Measurements from ENCODE around the gene LRRC47.
"Not testable (repeated sequence)": the region's sequence is repeated elsewhere in the genome, so short reads cannot be mapped to it uniquely, and the experiment has no call there.

The LRRC47 gene

DNA sequence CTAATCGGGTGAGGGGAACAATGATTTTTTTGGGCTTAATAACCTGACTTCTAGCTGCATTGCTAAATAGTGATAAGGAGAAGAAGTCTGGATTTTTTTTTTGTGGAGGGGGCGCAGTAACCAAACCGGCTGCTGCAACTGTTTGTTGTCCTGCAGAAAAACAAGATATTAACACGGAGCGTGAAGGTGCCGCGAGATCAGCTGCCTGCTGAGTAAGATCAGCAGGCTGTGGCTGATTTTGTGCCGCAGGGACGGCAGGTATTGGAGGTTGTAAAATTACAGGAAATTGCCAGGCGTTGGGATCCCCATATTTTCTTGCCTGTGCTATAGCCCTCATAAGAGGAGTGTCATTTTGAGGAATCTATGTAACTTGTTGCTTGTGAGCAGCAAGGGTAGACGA lies 8.7 kb upstream of the LRRC47 start:
- Histone ChIP-seq H3K4me2 (ENCODE audit: low read length) (peak overlapping the region; percentile 85), H3K36me3 (replicated peaks; ENCODE audit: low read depth, low read length) (no peaks in the 10 kb centered on the region), H4K20me1 (ENCODE audit: insufficient read depth, low read length) (no peaks in the 10 kb centered on the region), H3K27me3 (ENCODE audit: low read depth, low read length) (peaks cover 12% of the 10 kb centered on the region), H3K9me3 (ENCODE audit: insufficient read depth, low read length) (0 out of 2 replicates have a peak, but pooled peaks cover 3% of the 10 kb centered on the region), H3K27ac (ENCODE audit: low read length) (no peak overlapping the region; the same call in 1 of the 2 replicates), H2AFZ (ENCODE audit: low read depth, low read length) (peak overlapping the region; percentile 0; the same call in 1 of the 2 replicates), H3K4me3 (ENCODE audit: low read length) (peak overlapping the region; percentile 70), H3K79me2 (ENCODE audit: low read length) (no peaks in the 10 kb centered on the region), H3K4me1 (ENCODE audit: low read length) (peaks cover 35% of the 10 kb centered on the region), H3K9ac (ENCODE audit: low read length) (no peak overlapping the region)
- TF ChIP-seq CTCF (IDR thresholded peaks at IDR 0.05; ENCODE audit: low read depth, low read length) (no peak), EZH2phosphoT487 (IDR thresholded peaks at IDR 0.05; ENCODE audit: low read depth) (no peak)

DNA sequence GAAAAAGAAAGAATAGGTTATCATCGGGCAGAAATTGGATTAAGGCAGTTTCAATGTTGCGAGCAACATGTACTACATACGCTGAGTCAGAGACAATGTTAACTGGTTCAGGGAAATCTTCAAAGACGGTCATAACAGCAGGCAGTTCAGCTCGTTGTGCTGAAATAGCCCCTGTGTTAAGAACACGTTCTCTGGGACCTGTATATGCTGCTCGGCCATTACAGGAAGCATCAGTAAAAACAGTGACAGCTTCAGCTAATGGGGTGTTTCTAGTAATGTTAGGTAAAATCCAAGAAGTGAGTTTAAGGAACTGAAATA lies 8.3 kb upstream of the LRRC47 start:
- H4K20me1 ChIP-seq (ENCODE audit: insufficient read depth, low read length); H3K36me3 ChIP-seq (replicated peaks; ENCODE audit: low read depth, low read length); H3K9me3 ChIP-seq (ENCODE audit: insufficient read depth, low read length); H3K79me2 ChIP-seq (ENCODE audit: low read length): not testable (repeated sequence)
- Histone ChIP-seq H3K4me3 (ENCODE audit: low read length) (peak overlapping the region; percentile 70), H3K27ac (ENCODE audit: low read length) (peak overlapping the region; percentile 35), H3K9ac (ENCODE audit: low read length) (peak overlapping the region; percentile 23; the same call in 1 of the 2 replicates), H3K4me1 (ENCODE audit: low read length) (peaks cover 35% of the 10 kb centered on the region), H3K27me3 (ENCODE audit: low read depth, low read length) (peaks cover 12% of the 10 kb centered on the region), H3K4me2 (ENCODE audit: low read length) (peak overlapping the region; percentile 85), H2AFZ (ENCODE audit: low read depth, low read length) (peak overlapping the region; percentile 52; the same call in 1 of the 2 replicates)

DNA sequence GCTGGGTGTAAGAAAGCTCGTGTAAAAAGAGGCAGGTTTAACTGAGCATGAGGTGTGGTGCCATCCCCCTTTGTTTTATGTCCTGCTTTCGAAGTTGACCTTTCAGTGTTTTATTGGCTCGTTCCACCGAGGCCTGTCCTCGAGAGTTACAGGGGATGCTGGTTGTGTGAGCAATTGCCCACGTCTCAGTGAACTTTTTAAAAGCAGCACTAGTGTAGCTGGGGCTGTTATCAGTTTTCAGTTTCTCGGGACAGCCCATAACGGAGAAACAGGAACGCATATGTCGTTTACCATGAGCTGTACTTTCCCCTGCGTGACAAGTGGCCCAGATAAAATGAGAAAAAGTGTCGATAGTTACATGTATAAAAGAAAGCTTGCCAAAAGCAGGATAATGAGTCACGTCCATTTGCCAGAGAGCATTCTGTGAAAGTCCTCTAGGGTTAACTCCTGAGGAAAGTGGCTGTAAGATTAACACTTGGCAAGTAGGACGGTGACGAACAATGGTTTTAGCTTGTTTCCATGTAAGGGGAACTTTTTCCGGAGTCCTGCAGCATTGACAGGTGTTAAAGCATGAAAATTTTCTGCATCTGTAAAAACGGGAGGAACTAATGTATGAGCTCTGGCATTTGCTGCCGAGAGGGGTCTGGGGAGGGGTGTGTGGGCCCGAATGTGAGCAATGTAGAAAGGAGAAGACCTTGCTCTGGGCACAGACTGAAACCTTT lies 7.8 kb upstream of the LRRC47 start:
- Histone ChIP-seq H3K79me2 (ENCODE audit: low read length) (no peaks in the 10 kb centered on the region), H3K4me1 (ENCODE audit: low read length) (peaks cover 35% of the 10 kb centered on the region), H3K36me3 (replicated peaks; ENCODE audit: low read depth, low read length) (no peaks in the 10 kb centered on the region), H2AFZ (ENCODE audit: low read depth, low read length) (peak overlapping the region; percentile 52; the same call in 1 of the 2 replicates), H3K27ac (ENCODE audit: low read length) (peak overlapping the region; percentile 35), H3K4me2 (ENCODE audit: low read length) (peak overlapping the region; percentile 85), H3K27me3 (ENCODE audit: low read depth, low read length) (peaks cover 12% of the 10 kb centered on the region), H4K20me1 (ENCODE audit: insufficient read depth, low read length) (no peaks in the 10 kb centered on the region), H3K9ac (ENCODE audit: low read length) (peak overlapping the region; percentile 23; the same call in 1 of the 2 replicates), H3K4me3 (ENCODE audit: low read length) (peak overlapping the region; percentile 70), H3K9me3 (ENCODE audit: insufficient read depth, low read length) (0 out of 2 replicates have a peak, but pooled peaks cover 3% of the 10 kb centered on the region)
- TF ChIP-seq CTCF (IDR thresholded peaks at IDR 0.05; ENCODE audit: low read depth, low read length) (no peak), EZH2phosphoT487 (IDR thresholded peaks at IDR 0.05; ENCODE audit: low read depth) (no peak)

DNA sequence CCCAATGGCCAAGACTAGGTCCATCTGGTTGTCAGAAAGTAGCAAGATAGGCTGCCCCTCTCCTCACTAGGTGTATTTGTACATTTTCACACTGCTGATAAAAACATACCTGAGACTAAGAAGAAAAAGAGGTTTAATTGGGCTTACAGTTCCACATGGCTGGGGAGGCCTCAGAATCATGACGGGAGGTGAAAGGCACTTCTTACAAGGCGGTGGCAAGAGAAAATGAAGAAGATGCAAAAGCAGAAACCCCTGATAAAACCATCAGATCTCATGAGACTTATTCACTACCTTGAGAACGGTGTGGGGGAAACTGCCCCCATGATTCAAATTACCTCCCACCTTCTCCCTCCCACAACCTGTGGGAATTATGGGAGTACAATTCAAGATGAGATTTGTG lies 4.5 kb upstream of the LRRC47 start:
- Histone ChIP-seq H3K27ac (ENCODE audit: low read length) (peak overlapping the region; percentile 50; the same call in 1 of the 2 replicates), H3K4me1 (ENCODE audit: low read length) (peaks cover 40% of the 10 kb centered on the region), H2AFZ (ENCODE audit: low read depth, low read length) (peak overlapping the region; percentile 67; the same call in 1 of the 2 replicates), H3K4me2 (ENCODE audit: low read length) (peak overlapping the region; percentile 58), H3K4me3 (ENCODE audit: low read length) (peak overlapping the region; percentile 47; the same call in 1 of the 2 replicates), H3K27me3 (ENCODE audit: low read depth, low read length) (peaks cover 12% of the 10 kb centered on the region)
- not testable (repeated sequence) for H3K9ac ChIP-seq (ENCODE audit: low read length); H4K20me1 ChIP-seq (ENCODE audit: insufficient read depth, low read length); H3K9me3 ChIP-seq (ENCODE audit: insufficient read depth, low read length); H3K36me3 ChIP-seq (replicated peaks; ENCODE audit: low read depth, low read length); H3K79me2 ChIP-seq (ENCODE audit: low read length)

- no peak overlapping the region for H2AFZ ChIP-seq (ENCODE audit: low read depth, low read length)
- no peaks in the 10 kb centered on the region for H3K36me3 ChIP-seq (replicated peaks; ENCODE audit: low read depth, low read length)
- H3K4me1 ChIP-seq (ENCODE audit: low read length): peaks cover 40% of the 10 kb centered on the region
- no peaks in the 10 kb centered on the region for H4K20me1 ChIP-seq (ENCODE audit: insufficient read depth, low read length)
- H3K9ac ChIP-seq (ENCODE audit: low read length): no peak overlapping the region
- no peak overlapping the region for H3K4me3 ChIP-seq (ENCODE audit: low read length)
- TF ChIP-seq EZH2phosphoT487 (IDR thresholded peaks at IDR 0.05; ENCODE audit: low read depth) (no peak), CTCF (IDR thresholded peaks at IDR 0.05; ENCODE audit: low read depth, low read length) (no peak)
- H3K27ac ChIP-seq (ENCODE audit: low read length): no peak overlapping the region; the same call in 1 of the 2 replicates
- H3K27me3 ChIP-seq (ENCODE audit: low read depth, low read length): peaks cover 12% of the 10 kb centered on the region
- no peak overlapping the region for H3K4me2 ChIP-seq (ENCODE audit: low read length)
- peaks cover 12% of the 10 kb centered on the region for H3K79me2 ChIP-seq (ENCODE audit: low read length)
- H3K9me3 ChIP-seq (ENCODE audit: insufficient read depth, low read length): 0 out of 2 replicates have a peak, but pooled peaks cover 3% of the 10 kb centered on the region
Measured at GRCh38 chr1:3799976-3800685, 3.8 kb upstream of the LRRC47 start.

Measured in OCI-LY3 (cell line).